Type B pancreatic cell (in vitro differentiated cells): Measurements from ENCODE around the gene MSH5. TPM values are rescaled to one million over a fixed set of nuclear protein-coding genes. Genes with fewer than 3 reads are reported as not detected.
A peak's percentile ranks its signal among the peaks of the same experiment; 100 is the strongest.

Source experiments
- DNase-seq: peaks from one replicate; pipeline ENCODE4 v3.0.0; 2021; ENCODE audit warnings: mixed read lengths; ENCODE audit not compliant: unreplicated experiment; ENCODE audit errors: extremely low spot score
- H3K27ac Mint-ChIP-seq: 2 replicates; pipeline ENCODE4 v1.8.0; 2021; ENCODE audit warnings: mild to moderate bottlenecking, mixed read lengths
- H3K27me3 Mint-ChIP-seq: 2 replicates; pipeline ENCODE4 v1.8.0; 2021; ENCODE audit warnings: mixed read lengths
- H3K36me3 Mint-ChIP-seq: 2 replicates; pipeline ENCODE4 v1.8.0; 2021; ENCODE audit warnings: mixed read lengths
- H3K4me1 Mint-ChIP-seq: one replicate; pipeline ENCODE4 v1.8.0; 2021; ENCODE audit warnings: mixed read lengths; ENCODE audit not compliant: unreplicated experiment
- H3K4me3 Mint-ChIP-seq: 2 replicates; pipeline ENCODE4 v1.8.0; 2021; ENCODE audit warnings: mild to moderate bottlenecking, mixed read lengths
- H3K9me3 Mint-ChIP-seq: 2 replicates; pipeline ENCODE4 v1.8.0; 2021; ENCODE audit warnings: mixed read lengths
- total RNA-seq: library from RNA; stranded (reverse); gene quantifications from 2 replicates; pipeline ENCODE4 v1.2.1, GENCODE V29; 2021; ENCODE audit warnings: low replicate concordance
- TF ChIP-seq, protein P1 (sequence below): fragments of 200-600 bp; sonication (generic); conservative IDR thresholded peaks from 2 replicates; pipeline ENCODE4 v1.5.0; 2021; ENCODE audit warnings: antibody characterized with exemption, mild to moderate bottlenecking

Gene MSH5
- total RNA-seq, 1 donor from 2014 or later: 46.7 TPM

DNA sequence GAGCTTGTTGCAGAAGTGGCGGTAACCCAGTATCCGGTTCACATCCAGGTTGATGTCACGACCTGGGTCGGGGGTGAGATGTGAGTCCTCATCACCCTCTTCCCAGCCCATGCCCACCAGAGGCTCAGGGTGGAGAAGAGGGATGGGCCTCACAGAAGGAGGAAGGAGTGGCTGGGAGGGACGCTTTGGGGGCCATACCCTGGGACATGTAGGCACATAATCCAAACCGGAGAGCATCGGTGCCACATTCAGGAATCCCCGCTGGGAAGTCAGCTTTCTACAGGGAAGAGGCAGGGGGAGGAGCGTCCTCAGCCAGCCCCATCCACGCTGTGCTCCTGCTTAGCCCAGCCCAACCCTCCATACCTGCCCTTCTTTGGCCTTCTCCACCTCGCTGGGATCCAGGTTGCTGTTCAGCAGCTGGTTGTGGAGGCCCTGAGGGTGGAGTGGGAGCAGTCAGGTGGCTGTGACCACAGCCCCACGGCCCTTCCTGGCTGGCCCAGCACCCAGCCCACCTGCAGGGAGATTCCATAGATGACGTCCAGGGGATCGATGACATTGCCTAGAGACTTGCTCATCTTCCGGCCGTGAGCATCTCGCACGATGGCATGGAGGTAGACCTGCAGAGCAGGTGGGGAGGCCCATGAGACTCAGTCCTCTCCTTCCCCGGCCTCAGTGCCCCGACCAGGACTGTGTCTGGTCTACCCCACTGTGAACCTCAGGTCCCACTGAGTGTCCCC is 40.9 kb downstream of the MSH5 start:
- H3K9me3 Mint-ChIP-seq: no peaks in the 10 kb centered on the region
- TF ChIP-seq, protein P1, sequence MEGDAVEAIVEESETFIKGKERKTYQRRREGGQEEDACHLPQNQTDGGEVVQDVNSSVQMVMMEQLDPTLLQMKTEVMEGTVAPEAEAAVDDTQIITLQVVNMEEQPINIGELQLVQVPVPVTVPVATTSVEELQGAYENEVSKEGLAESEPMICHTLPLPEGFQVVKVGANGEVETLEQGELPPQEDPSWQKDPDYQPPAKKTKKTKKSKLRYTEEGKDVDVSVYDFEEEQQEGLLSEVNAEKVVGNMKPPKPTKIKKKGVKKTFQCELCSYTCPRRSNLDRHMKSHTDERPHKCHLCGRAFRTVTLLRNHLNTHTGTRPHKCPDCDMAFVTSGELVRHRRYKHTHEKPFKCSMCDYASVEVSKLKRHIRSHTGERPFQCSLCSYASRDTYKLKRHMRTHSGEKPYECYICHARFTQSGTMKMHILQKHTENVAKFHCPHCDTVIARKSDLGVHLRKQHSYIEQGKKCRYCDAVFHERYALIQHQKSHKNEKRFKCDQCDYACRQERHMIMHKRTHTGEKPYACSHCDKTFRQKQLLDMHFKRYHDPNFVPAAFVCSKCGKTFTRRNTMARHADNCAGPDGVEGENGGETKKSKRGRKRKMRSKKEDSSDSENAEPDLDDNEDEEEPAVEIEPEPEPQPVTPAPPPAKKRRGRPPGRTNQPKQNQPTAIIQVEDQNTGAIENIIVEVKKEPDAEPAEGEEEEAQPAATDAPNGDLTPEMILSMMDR: no peak
- H3K4me1 Mint-ChIP-seq: peaks cover 6% of the 10 kb centered on the region
- no peaks in the 10 kb centered on the region for H3K27me3 Mint-ChIP-seq
- H3K4me3 Mint-ChIP-seq: no peak overlapping the region
- peak overlapping the region; percentile 8 for H3K27ac Mint-ChIP-seq
- no peak for DNase-seq
- H3K36me3 Mint-ChIP-seq: peaks cover 4% of the 10 kb centered on the region

GRCh38 chr6:31781244-31782125 is 41.7 kb downstream of the MSH5 start:
- H3K27ac Mint-ChIP-seq: peak overlapping the region; percentile 8
- TF ChIP-seq, protein P1: no peak
- H3K4me3 Mint-ChIP-seq: no peak overlapping the region
- H3K36me3 Mint-ChIP-seq: peaks cover 4% of the 10 kb centered on the region
- H3K9me3 Mint-ChIP-seq: no peaks in the 10 kb centered on the region
- H3K4me1 Mint-ChIP-seq: peaks cover 3% of the 10 kb centered on the region
- H3K27me3 Mint-ChIP-seq: no peaks in the 10 kb centered on the region
- DNase-seq: no peak

GRCh38 chr6:31782126-31782855 is 42.5 kb downstream of the MSH5 start:
- TF ChIP-seq, protein P1: no peak
- H3K27me3 Mint-ChIP-seq: no peaks in the 10 kb centered on the region
- H3K36me3 Mint-ChIP-seq: peaks cover 4% of the 10 kb centered on the region

GRCh38 chr6:31784098-31784925 is 44.5 kb downstream of the MSH5 start:
- H3K4me1 Mint-ChIP-seq: no peaks in the 10 kb centered on the region
- no peak for DNase-seq
- no peaks in the 10 kb centered on the region for H3K27me3 Mint-ChIP-seq
- H3K9me3 Mint-ChIP-seq: no peaks in the 10 kb centered on the region
- peak overlapping the region; percentile 46 for H3K27ac Mint-ChIP-seq
- peaks cover 4% of the 10 kb centered on the region for H3K36me3 Mint-ChIP-seq
- TF ChIP-seq, protein P1: no peak
- no peak overlapping the region for H3K4me3 Mint-ChIP-seq

More at GRCh38 chr6:31782126-31782855, 42.5 kb downstream of the MSH5 start:
- H3K9me3 Mint-ChIP-seq: no peaks in the 10 kb centered on the region
- H3K4me3 Mint-ChIP-seq: no peak overlapping the region
- no peaks in the 10 kb centered on the region for H3K4me1 Mint-ChIP-seq
- DNase-seq: no peak
- H3K27ac Mint-ChIP-seq: no peak overlapping the region

DNA sequence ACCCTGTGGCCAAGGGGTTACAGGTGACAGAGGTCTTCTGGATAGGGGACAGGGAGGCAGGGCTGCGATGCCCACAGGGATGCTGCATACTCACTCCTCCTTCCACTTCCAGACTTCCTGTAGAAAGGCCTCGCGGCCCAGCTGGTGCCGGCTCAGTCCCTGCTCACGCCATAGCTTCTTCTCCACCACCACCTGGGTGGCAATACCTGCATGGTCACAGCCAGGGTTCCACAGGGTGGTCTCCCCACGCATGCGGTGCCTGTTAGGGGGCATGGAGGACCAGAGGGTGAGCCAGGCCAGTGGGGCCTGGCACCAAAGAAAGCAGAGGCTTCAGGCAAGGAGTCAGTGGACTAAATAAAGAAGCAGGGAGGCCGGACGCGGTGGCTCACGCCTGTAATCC is 45.7 kb downstream of the MSH5 start:
- no peaks in the 10 kb centered on the region for H3K4me1 Mint-ChIP-seq
- no peak overlapping the region for H3K4me3 Mint-ChIP-seq
- H3K27ac Mint-ChIP-seq: no peak overlapping the region
- H3K9me3 Mint-ChIP-seq: no peaks in the 10 kb centered on the region
- TF ChIP-seq, protein P1: no peak
- no peak for DNase-seq
- H3K27me3 Mint-ChIP-seq: no peaks in the 10 kb centered on the region
- H3K36me3 Mint-ChIP-seq: peaks cover 4% of the 10 kb centered on the region
